HepG2 (cell line): ENCODE data around the gene SLC25A19. TPM values are rescaled to one million over a fixed set of nuclear protein-coding genes. Genes with fewer than 3 reads are reported as not detected.

Experiments used
- AFF4 ChIP-seq: sonication (generic); formaldehyde crosslinking; IDR thresholded peaks from 2 replicates; pipeline ENCODE4 v1.4.0; 2020; ENCODE audit warnings: missing genetic modification reagents
- AKAP8 ChIP-seq: sonication (generic); formaldehyde crosslinking; IDR thresholded peaks from 2 replicates; pipeline ENCODE4 v1.5.1; 2020; ENCODE audit warnings: mild to moderate bottlenecking, missing genetic modification reagents
- CBFB ChIP-seq: sonication (generic); formaldehyde crosslinking; IDR thresholded peaks from 2 replicates; pipeline ENCODE4 v1.4.0; 2020; ENCODE audit warnings: missing genetic modification reagents
- ELF3 ChIP-seq: IDR thresholded peaks from 2 replicates; pipeline ENCODE4 v1.6.1; 2016; ENCODE audit warnings: missing genetic modification reagents, missing compliant biosample characterization
- ERF ChIP-seq: IDR thresholded peaks from 2 replicates; pipeline ENCODE4 v1.6.1; 2018; ENCODE audit warnings: missing biosample characterization, missing genetic modification reagents
- FOXP1 ChIP-seq, 2 experiments: fragments of 450-650 bp in 1 of 2; IDR thresholded peaks; 2 replicates each; pipeline ENCODE4 v1.6.1; 2017 to 2018; ENCODE audit warnings: antibody characterized with exemption in 1 of 2
- GLI4 ChIP-seq: sonication (generic); formaldehyde crosslinking; IDR thresholded peaks from 2 replicates; pipeline ENCODE4 v1.5.1; 2020; ENCODE audit warnings: missing genetic modification reagents, mild to moderate bottlenecking, moderate library complexity, borderline replicate concordance
- HIC2 ChIP-seq: sonication (generic); formaldehyde crosslinking; IDR thresholded peaks from 2 replicates; pipeline ENCODE4 v1.9.0; 2022; ENCODE audit warnings: low read depth, missing genetic modification reagents
- MAFF ChIP-seq: IDR thresholded peaks from 2 replicates; pipeline ENCODE4 v1.6.1; 2011; ENCODE audit warnings: low read depth, low read length, improper control_type of control experiment
- SMARCC2 ChIP-seq: fragments of 450-650 bp; IDR thresholded peaks from 2 replicates; pipeline ENCODE4 v1.6.1; 2017; ENCODE audit warnings: antibody characterized with exemption, mild to moderate bottlenecking
- SNRNP70 ChIP-seq: fragments of 200-400 bp; formaldehyde crosslinking; IDR thresholded peaks from 2 replicates; pipeline ENCODE4 v1.6.1; 2017; ENCODE audit warnings: mild to moderate bottlenecking, low read depth, low read length, moderate library complexity
- SSRP1 ChIP-seq: IDR thresholded peaks from 2 replicates; pipeline ENCODE4 v1.6.1; 2016; ENCODE audit warnings: control low read depth
- ZKSCAN5 ChIP-seq: sonication (generic); formaldehyde crosslinking; IDR thresholded peaks from 2 replicates; pipeline ENCODE4 v1.5.1; 2020; ENCODE audit warnings: mild to moderate bottlenecking, missing genetic modification reagents
- ZNF605 ChIP-seq: sonication (generic); formaldehyde crosslinking; IDR thresholded peaks from 2 replicates; pipeline ENCODE4 v1.8.0; 2022; ENCODE audit warnings: mild to moderate bottlenecking, missing genetic modification reagents
- ZNF713 ChIP-seq: sonication (generic); formaldehyde crosslinking; IDR thresholded peaks from 2 replicates; pipeline ENCODE4 v1.4.0; 2020; ENCODE audit warnings: mild to moderate bottlenecking, missing genetic modification reagents
- polyA plus RNA-seq, 8 experiments: library from polyadenylated mRNA; depleted of rRNA in 3 of 8; stranded (reverse) in 7 of 8; unstranded in 1 of 8; fragments of >200 nt; fragmentation: Illumina TruSeq in 4 of 8; extraction: Trizol in 4 of 8; gene quantifications; 2 replicates each; pipeline versions ENCODE4 v1.2.1 to v1.2.3, GENCODE V29; 2011 to 2016; ENCODE audit warnings: low read depth in 4 of 8, missing spikeins in 1 of 8, mixed read lengths in 1 of 8; ENCODE audit not compliant: insufficient read depth in 1 of 8
- total RNA-seq, 5 experiments: library from RNA; depleted of rRNA; stranded (reverse); fragments of >200 nt; fragmentation: Illumina TruSeq; extraction: Trizol; gene quantifications; 2 replicates each; pipeline ENCODE4 v1.2.3, GENCODE V29; 2016; ENCODE audit warnings: low read depth in 1 of 5
- TF ChIP-seq, protein P1 (sequence below), 2 experiments: sonication (generic) in 1 of 2; formaldehyde crosslinking in 1 of 2; IDR thresholded peaks; 2 replicates each; pipeline versions ENCODE4 v1.4.0 to v1.6.1; 2016 to 2020; ENCODE audit warnings: borderline replicate concordance in 1 of 2, low read depth in 1 of 2, mild to moderate bottlenecking in 1 of 2, missing genetic modification reagents in 1 of 2
- TF ChIP-seq, protein P2 (sequence below): IDR thresholded peaks from 2 replicates; pipeline ENCODE4 v1.6.1; 2018; ENCODE audit warnings: missing genetic modification reagents, mild to moderate bottlenecking, missing compliant biosample characterization

SLC25A19 gene
- total and polyA plus RNA-seq, 2 of the 13 experiments (the other 11 are each of a cell fraction or from before 2014, with no cell fraction given): 24.4 to 41.4 TPM

DNA sequence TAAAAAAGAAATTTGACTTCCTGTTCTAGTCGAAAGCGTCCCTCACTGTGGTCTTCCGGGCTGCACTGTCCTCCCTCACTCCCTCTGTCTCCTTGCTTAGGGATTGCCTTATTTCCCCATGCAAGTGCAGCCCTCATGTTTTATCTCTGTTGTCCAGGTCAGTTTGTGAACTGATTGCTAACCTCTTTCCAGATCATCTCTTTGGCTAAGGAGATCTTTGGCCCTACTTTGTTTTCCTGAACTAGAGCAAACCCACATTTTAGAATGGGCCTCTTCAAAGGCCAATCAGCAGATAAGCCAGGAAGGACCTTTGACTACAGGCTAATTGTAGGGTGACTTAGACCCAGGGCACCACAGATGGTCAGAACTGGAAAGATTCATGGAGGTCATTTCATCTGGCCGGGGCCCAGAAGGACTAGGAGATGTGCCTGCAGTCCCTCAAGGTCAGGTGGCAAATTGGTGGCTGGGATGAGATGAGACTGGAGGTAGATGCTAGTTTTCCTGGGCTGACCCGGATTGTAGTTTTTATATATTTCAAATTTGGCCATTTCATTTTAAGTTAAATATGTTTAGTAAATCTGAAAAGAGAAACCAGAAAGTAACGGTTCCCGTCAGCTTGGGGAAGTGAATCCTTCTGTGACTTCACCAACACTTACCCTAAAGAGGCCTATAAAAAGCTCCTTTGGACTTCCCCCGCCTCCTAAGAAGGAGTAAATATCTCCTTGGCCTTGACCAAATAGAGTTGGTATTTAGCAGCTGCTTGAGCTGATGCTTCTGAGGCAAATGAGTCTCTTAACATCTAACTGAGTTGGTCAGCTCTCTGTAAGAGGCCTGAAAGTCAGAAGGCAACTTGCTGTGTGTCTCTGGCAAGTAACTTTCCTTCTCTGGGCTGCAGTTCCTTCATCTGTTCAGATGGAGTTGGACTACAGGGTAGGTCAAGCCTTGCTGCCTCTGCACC lies 6.2 kb upstream of the SLC25A19 start (continued):
- TF ChIP-seq SNRNP70 (no peak), ERF (CRISPR knock-in tag) (peak; percentile 73), ZNF713 (CRISPR knock-in tag) (0 out of 2 replicates have a peak, but pooled peaks have one; percentile 28), SMARCC2 (no peak), ZNF605 (CRISPR knock-in tag) (peak; percentile 41; the same call in 1 of the 2 replicates), MAFF (no peak), HIC2 (peak; percentile 60; the same call in 1 of the 2 replicates), AFF4 (CRISPR knock-in tag) (no peak), GLI4 (no peak), SSRP1 (peak; percentile 84; the same call in 1 of the 2 replicates), ELF3 (CRISPR knock-in tag) (peak; percentile 73), FOXP1 (IDR thresholded peaks at IDR 0.05) (peak; percentile 30), FOXP1 (CRISPR knock-in tag; IDR thresholded peaks at IDR 0.05) (peak; percentile 78), ZKSCAN5 (CRISPR knock-in tag) (no peak), CBFB (CRISPR knock-in tag) (peak; percentile 74; the same call in 1 of the 2 replicates), AKAP8 (CRISPR knock-in tag) (0 out of 2 replicates have a peak, but pooled peaks have one; percentile 30)
- TF ChIP-seq, protein P1, sequence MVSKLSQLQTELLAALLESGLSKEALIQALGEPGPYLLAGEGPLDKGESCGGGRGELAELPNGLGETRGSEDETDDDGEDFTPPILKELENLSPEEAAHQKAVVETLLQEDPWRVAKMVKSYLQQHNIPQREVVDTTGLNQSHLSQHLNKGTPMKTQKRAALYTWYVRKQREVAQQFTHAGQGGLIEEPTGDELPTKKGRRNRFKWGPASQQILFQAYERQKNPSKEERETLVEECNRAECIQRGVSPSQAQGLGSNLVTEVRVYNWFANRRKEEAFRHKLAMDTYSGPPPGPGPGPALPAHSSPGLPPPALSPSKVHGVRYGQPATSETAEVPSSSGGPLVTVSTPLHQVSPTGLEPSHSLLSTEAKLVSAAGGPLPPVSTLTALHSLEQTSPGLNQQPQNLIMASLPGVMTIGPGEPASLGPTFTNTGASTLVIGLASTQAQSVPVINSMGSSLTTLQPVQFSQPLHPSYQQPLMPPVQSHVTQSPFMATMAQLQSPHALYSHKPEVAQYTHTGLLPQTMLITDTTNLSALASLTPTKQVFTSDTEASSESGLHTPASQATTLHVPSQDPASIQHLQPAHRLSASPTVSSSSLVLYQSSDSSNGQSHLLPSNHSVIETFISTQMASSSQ (IDR thresholded peaks at IDR 0.05; ENCODE audit: low read depth): 0 out of 2 replicates have a peak, but pooled peaks have one; percentile 49
- TF ChIP-seq, protein P1 (CRISPR knock-in tag; IDR thresholded peaks at IDR 0.05; ENCODE audit: borderline replicate concordance): peak; percentile 71; the same call in 1 of the 2 replicates
- TF ChIP-seq, protein P2, sequence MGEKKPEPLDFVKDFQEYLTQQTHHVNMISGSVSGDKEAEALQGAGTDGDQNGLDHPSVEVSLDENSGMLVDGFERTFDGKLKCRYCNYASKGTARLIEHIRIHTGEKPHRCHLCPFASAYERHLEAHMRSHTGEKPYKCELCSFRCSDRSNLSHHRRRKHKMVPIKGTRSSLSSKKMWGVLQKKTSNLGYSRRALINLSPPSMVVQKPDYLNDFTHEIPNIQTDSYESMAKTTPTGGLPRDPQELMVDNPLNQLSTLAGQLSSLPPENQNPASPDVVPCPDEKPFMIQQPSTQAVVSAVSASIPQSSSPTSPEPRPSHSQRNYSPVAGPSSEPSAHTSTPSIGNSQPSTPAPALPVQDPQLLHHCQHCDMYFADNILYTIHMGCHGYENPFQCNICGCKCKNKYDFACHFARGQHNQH (CRISPR knock-in tag): peak; percentile 64
